ENCODE results near the gene NR1D1.

DNA sequence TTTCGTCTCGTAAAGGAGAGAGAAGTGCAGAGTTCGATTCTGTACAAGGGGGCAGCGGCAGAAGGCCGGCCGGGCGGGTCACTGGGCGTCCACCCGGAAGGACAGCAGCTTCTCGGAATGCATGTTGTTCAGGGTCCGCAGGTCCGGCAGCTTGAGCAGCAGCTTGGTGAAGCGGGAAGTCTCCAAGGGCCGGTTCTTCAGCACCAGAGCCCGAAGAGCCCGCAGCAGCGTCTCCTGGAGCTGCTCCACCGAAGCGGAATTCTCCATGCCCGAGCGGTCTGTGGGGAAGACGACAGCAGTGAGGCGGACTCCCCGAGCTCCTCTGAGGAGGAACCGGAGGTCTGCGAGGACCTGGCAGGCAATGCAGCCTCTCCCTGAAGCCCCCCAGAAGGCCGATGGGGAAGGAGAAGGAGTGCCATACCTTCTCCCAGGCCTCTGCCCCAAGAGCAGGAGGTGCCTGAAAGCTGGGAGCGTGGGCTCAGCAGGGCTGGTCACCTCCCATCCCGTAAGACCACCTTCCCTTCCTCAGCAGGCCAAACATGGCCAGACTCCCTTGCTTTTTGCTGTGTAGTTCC, 7.3 kb downstream of the NR1D1 start:
- TF ChIP-seq, protein P1, sequence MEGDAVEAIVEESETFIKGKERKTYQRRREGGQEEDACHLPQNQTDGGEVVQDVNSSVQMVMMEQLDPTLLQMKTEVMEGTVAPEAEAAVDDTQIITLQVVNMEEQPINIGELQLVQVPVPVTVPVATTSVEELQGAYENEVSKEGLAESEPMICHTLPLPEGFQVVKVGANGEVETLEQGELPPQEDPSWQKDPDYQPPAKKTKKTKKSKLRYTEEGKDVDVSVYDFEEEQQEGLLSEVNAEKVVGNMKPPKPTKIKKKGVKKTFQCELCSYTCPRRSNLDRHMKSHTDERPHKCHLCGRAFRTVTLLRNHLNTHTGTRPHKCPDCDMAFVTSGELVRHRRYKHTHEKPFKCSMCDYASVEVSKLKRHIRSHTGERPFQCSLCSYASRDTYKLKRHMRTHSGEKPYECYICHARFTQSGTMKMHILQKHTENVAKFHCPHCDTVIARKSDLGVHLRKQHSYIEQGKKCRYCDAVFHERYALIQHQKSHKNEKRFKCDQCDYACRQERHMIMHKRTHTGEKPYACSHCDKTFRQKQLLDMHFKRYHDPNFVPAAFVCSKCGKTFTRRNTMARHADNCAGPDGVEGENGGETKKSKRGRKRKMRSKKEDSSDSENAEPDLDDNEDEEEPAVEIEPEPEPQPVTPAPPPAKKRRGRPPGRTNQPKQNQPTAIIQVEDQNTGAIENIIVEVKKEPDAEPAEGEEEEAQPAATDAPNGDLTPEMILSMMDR (conservative IDR thresholded peaks at IDR 0.05; ENCODE audit: low read length), result no peak
- TF ChIP-seq EZH2phosphoT487 (IDR thresholded peaks at IDR 0.05; ENCODE audit: borderline replicate concordance), result no peak
